Natural killer cell (primary cell): ENCODE results near the gene NYAP2. TPM values are rescaled to one million over a fixed set of nuclear protein-coding genes. Genes with fewer than 3 reads are reported as not detected.

Experiments
- ATAC-seq, 3 donors: fragments of 150-1000 bp in 2 of 3; fragments of 200-7000 bp in 1 of 3; cut with Tn5 transposase; 1 replicate in 1 of 3; 2 replicates in 2 of 3; pipeline ENCODE4 v1.10.0; 2021; ENCODE audit warnings: mild to moderate bottlenecking in 2 of 3, moderate library complexity in 2 of 3
- DNase-seq, 2 donors: peaks; one replicate each; pipeline versions ENCODE4 v3.0.0 to v3.0.0-alpha.2; 2013 to 2021; ENCODE audit warnings: mixed read lengths in 1 of 2
- H3K27ac ChIP-seq: one replicate; pipeline ENCODE4 v1.5.1; 2013; ENCODE audit warnings: mild to moderate bottlenecking, low read length
- H3K27me3 ChIP-seq: one replicate; pipeline ENCODE4 v1.6.1; 2013; ENCODE audit warnings: low read length; ENCODE audit not compliant: control insufficient read depth, insufficient read depth
- H3K36me3 ChIP-seq: one replicate; pipeline ENCODE4 v1.6.1; 2013; ENCODE audit warnings: low read length; ENCODE audit not compliant: control insufficient read depth, insufficient read depth
- H3K4me1 ChIP-seq: one replicate; pipeline ENCODE4 v1.6.1; 2013; ENCODE audit warnings: low read length; ENCODE audit not compliant: control insufficient read depth, insufficient read depth
- H3K4me3 ChIP-seq: one replicate; pipeline ENCODE4 v1.5.1; 2013; ENCODE audit warnings: low read length
- H3K9me3 ChIP-seq: one replicate; pipeline ENCODE4 v1.6.1; 2013; ENCODE audit warnings: low read length; ENCODE audit not compliant: control insufficient read depth, insufficient read depth
- H3K27ac Mint-ChIP-seq, 2 donors: one replicate each; pipeline ENCODE4 v1.8.0; 2022; ENCODE audit warnings: mild to moderate bottlenecking in 2 of 2, mixed read lengths in 2 of 2, moderate library complexity in 1 of 2
- H3K27me3 Mint-ChIP-seq, 2 donors: one replicate each; pipeline ENCODE4 v1.8.0; 2022; ENCODE audit warnings: low read depth in 2 of 2, mixed read lengths in 2 of 2
- H3K36me3 Mint-ChIP-seq: one replicate; pipeline ENCODE4 v1.8.0; 2022; ENCODE audit warnings: mixed read lengths
- H3K4me1 Mint-ChIP-seq, 2 donors: one replicate each; pipeline ENCODE4 v1.8.0; 2022; ENCODE audit warnings: mixed read lengths in 2 of 2
- H3K4me3 Mint-ChIP-seq: one replicate; pipeline ENCODE4 v1.8.0; 2022; ENCODE audit warnings: mild to moderate bottlenecking, moderate library complexity, mixed read lengths
- H3K9me3 Mint-ChIP-seq, 2 donors: one replicate each; pipeline ENCODE4 v1.8.0; 2022; ENCODE audit warnings: mixed read lengths in 2 of 2
- WGBS: methylation state at CpG from one replicate; pipeline ENCODE4 v1.1.7; 2013; ENCODE audit warnings: missing lambda C conversion rate; ENCODE audit not compliant: insufficient coverage; 5-methylcytosine and 5-hydroxymethylcytosine counted together
- intact Hi-C: fragments of 100-400 bp; cut with micrococcal nuclease; formaldehyde crosslinking; loops from one replicate; pipeline ENCODE4 v1.14.2; 2022
- total RNA-seq, 4 donors: library from RNA; stranded (reverse); fragments of 120-200 nt in 1 of 4; gene quantifications; one replicate each; pipeline versions ENCODE4 v1.2.3 to v1.2.4, GENCODE V29; 2013 to 2022
- TF ChIP-seq, protein P1 (sequence below): fragments of 200-600 bp; IDR thresholded peaks from one replicate; pipeline ENCODE4 v1.8.0; 2022; ENCODE audit warnings: antibody characterized with exemption

The NYAP2 gene
- total RNA-seq, 3 donors from 2014 or later (not counting 1 experiment from before 2014, with no cell fraction given) = 0.14 TPM; not detected in 2

- no peak overlapping the region for H3K4me3 ChIP-seq
- ATAC-seq (no peak), DNase-seq (no peak)
- Mint-ChIP-seq H3K9me3 (peaks cover 0 to 3% of the 10 kb centered on the region in 2 donors), H3K4me1 (no peaks in the 10 kb centered on the region), H3K27me3 (peaks cover 0 to 3% of the 10 kb centered on the region in 2 donors), H3K36me3 (no peaks in the 10 kb centered on the region), H3K4me3 (no peak overlapping the region), H3K27ac (no peak overlapping the region)
- H3K4me1 ChIP-seq = no peaks in the 10 kb centered on the region
- 92% methylated on average over 49 of the region's 49 CpGs for WGBS
- peaks cover 2% of the 10 kb centered on the region for H3K27me3 ChIP-seq
- H3K9me3 ChIP-seq = no peaks in the 10 kb centered on the region
- no peak overlapping the region for H3K27ac ChIP-seq
- H3K36me3 ChIP-seq = no peaks in the 10 kb centered on the region
- TF ChIP-seq, protein P1, sequence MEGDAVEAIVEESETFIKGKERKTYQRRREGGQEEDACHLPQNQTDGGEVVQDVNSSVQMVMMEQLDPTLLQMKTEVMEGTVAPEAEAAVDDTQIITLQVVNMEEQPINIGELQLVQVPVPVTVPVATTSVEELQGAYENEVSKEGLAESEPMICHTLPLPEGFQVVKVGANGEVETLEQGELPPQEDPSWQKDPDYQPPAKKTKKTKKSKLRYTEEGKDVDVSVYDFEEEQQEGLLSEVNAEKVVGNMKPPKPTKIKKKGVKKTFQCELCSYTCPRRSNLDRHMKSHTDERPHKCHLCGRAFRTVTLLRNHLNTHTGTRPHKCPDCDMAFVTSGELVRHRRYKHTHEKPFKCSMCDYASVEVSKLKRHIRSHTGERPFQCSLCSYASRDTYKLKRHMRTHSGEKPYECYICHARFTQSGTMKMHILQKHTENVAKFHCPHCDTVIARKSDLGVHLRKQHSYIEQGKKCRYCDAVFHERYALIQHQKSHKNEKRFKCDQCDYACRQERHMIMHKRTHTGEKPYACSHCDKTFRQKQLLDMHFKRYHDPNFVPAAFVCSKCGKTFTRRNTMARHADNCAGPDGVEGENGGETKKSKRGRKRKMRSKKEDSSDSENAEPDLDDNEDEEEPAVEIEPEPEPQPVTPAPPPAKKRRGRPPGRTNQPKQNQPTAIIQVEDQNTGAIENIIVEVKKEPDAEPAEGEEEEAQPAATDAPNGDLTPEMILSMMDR = no peak
- intact Hi-C loops = no loop called here
Measured at GRCh38 chr2:225582355-225583116, 183.0 kb downstream of the NYAP2 start.

- Mint-ChIP-seq H3K4me3 (no peak overlapping the region), H3K9me3 (no peaks in the 10 kb centered on the region), H3K27me3 (no peaks in the 10 kb centered on the region), H3K27ac (no peak overlapping the region), H3K4me1 (no peaks in the 10 kb centered on the region), H3K36me3 (no peaks in the 10 kb centered on the region)
- H3K27ac ChIP-seq = no peak overlapping the region
- H3K4me3 ChIP-seq = no peak overlapping the region
- peaks cover 2% of the 10 kb centered on the region for H3K27me3 ChIP-seq
- no peaks in the 10 kb centered on the region for H3K36me3 ChIP-seq
- H3K4me1 ChIP-seq = no peaks in the 10 kb centered on the region
- TF ChIP-seq, protein P1 = no peak
- intact Hi-C loops = no loop called here
- H3K9me3 ChIP-seq = no peaks in the 10 kb centered on the region
- DNase-seq = no peak
- no peak for ATAC-seq
Measured at GRCh38 chr2:225584796-225585195, 185.3 kb downstream of the NYAP2 start.

DNA sequence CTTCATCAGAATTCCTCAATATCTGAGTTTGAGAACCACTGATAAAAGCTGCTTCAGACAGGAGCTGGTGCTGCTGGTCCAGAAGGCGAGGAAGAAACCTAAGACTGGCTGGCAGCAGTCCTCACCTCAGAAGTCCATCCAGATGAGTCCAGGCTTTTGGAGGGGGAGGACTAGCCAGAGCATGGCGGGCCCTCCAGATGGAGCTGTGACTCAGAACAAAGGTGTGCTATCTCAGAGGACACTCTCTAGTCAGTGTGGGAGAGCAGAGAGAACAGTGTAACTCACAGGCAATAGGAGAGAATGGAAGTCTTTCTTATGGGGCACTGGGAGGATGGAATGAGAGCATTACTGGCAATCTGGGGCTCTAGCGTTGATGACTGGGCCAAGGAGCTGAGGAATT lies 191.4 kb downstream of the NYAP2 start:
- no peaks in the 10 kb centered on the region for H3K9me3 Mint-ChIP-seq
- Histone ChIP-seq H3K9me3 (no peaks in the 10 kb centered on the region), H3K27ac (no peak overlapping the region), H3K4me1 (no peaks in the 10 kb centered on the region), H3K27me3 (no peaks in the 10 kb centered on the region), H3K4me3 (no peak overlapping the region), H3K36me3 (no peaks in the 10 kb centered on the region)
- WGBS = 90% methylated on average over 3 of the region's 3 CpGs
- intact Hi-C loops = no loop called here
- ATAC-seq = no peak
- H3K27ac Mint-ChIP-seq = no peak overlapping the region
- no peak for DNase-seq
- TF ChIP-seq, protein P1 = no peak
- H3K4me1 Mint-ChIP-seq = no peaks in the 10 kb centered on the region
- H3K36me3 Mint-ChIP-seq = no peaks in the 10 kb centered on the region
- H3K4me3 Mint-ChIP-seq = no peak overlapping the region
- no peaks in the 10 kb centered on the region for H3K27me3 Mint-ChIP-seq

DNA sequence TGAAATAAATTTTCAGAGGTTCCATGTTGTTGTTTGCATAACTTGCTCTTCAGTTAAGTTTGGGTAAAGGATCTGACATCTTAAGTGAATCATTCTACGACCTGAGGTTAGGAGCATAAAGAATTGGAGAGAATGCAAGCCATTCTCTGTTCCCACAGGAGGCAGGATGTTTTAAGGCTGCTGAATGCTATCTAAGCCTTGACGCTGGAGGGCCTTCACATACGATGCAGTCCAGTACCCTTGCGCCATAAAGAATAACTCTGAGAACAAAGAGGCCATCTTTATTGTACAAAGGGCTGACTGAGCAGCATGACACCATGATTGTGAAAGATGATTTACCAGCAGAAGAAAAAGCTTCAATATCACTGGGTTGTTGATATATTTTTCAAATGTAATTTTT lies 198.4 kb downstream of the NYAP2 start:
- Mint-ChIP-seq H3K4me3 (no peak overlapping the region), H3K4me1 (no peaks in the 10 kb centered on the region), H3K36me3 (no peaks in the 10 kb centered on the region), H3K9me3 (no peaks in the 10 kb centered on the region), H3K27ac (no peak overlapping the region), H3K27me3 (peaks cover 5 to 9% of the 10 kb centered on the region in 2 donors)
- DNase-seq (no peak), ATAC-seq (no peak)
- no peaks in the 10 kb centered on the region for H3K27me3 ChIP-seq
- intact Hi-C loops = no loop called here
- no peak overlapping the region for H3K27ac ChIP-seq
- TF ChIP-seq, protein P1 = no peak
- H3K4me1 ChIP-seq = no peaks in the 10 kb centered on the region
- no peaks in the 10 kb centered on the region for H3K36me3 ChIP-seq
- 88% methylated on average over 4 of the region's 4 CpGs for WGBS
- H3K4me3 ChIP-seq = no peak overlapping the region
- H3K9me3 ChIP-seq = no peaks in the 10 kb centered on the region
